DND-41 (cell line): ENCODE measurements around the gene ADAMTSL2.

Source experiments
- EZH2 ChIP-seq: IDR thresholded peaks from 3 replicates; pipeline ENCODE4 v1.6.1; 2012; ENCODE audit warnings: borderline replicate concordance, low read depth, mild to moderate bottlenecking, moderate library complexity, low read length, inconsistent platforms; ENCODE audit not compliant: severe bottlenecking
- TF ChIP-seq, protein P1 (sequence below): IDR thresholded peaks from 2 replicates; pipeline ENCODE4 v1.5.1; 2012; ENCODE audit warnings: borderline replicate concordance, low read length, moderate library complexity, mild to moderate bottlenecking; ENCODE audit not compliant: poor library complexity, severe bottlenecking; ENCODE audit errors: extremely low read depth

- TF ChIP-seq, protein P1, sequence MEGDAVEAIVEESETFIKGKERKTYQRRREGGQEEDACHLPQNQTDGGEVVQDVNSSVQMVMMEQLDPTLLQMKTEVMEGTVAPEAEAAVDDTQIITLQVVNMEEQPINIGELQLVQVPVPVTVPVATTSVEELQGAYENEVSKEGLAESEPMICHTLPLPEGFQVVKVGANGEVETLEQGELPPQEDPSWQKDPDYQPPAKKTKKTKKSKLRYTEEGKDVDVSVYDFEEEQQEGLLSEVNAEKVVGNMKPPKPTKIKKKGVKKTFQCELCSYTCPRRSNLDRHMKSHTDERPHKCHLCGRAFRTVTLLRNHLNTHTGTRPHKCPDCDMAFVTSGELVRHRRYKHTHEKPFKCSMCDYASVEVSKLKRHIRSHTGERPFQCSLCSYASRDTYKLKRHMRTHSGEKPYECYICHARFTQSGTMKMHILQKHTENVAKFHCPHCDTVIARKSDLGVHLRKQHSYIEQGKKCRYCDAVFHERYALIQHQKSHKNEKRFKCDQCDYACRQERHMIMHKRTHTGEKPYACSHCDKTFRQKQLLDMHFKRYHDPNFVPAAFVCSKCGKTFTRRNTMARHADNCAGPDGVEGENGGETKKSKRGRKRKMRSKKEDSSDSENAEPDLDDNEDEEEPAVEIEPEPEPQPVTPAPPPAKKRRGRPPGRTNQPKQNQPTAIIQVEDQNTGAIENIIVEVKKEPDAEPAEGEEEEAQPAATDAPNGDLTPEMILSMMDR: no peak
- TF ChIP-seq EZH2: no peak
These were observed 70.9 kb downstream of the ADAMTSL2 start for GRCh38 chr9:133605446-133605845.
